Myocyte (in vitro differentiated cells): ENCODE results near the gene LCK. TPM values are rescaled to one million over a fixed set of nuclear protein-coding genes. Genes with fewer than 3 reads are reported as not detected.
A peak's percentile ranks its signal among the peaks of the same experiment; 100 is the strongest.

Experiments used
- DNase-seq: peaks from one replicate; pipeline ENCODE4 v3.0.0-alpha.2; 2012; ENCODE audit warnings: low read depth
- total RNA-seq: library from RNA; depleted of rRNA; stranded (reverse); fragments of >200 nt; gene quantifications from 2 replicates; pipeline ENCODE4 v1.2.3, GENCODE V29; 2014

LCK gene
- total RNA-seq, 1 donor from 2014 or later: not detected

GRCh38 chr1:32318127-32318869 is 67.2 kb downstream of the LCK start:
- no peak for DNase-seq

- no peak for DNase-seq
These were observed 70.7 kb downstream of the LCK start for GRCh38 chr1:32321712-32322291.

- no peak for DNase-seq
These were observed 76.1 kb downstream of the LCK start for GRCh38 chr1:32327204-32327603.

GRCh38 chr1:32329931-32330466 is 78.9 kb downstream of the LCK start:
- no peak for DNase-seq

- DNase-seq: no peak
These were observed 79.6 kb downstream of the LCK start for GRCh38 chr1:32330558-32331151.

- DNase-seq: no peak
These were observed 80.5 kb downstream of the LCK start for GRCh38 chr1:32331549-32331948.

GRCh38 chr1:32332290-32333079 is 81.4 kb downstream of the LCK start:
- no peak for DNase-seq

GRCh38 chr1:32333251-32333963 is 82.3 kb downstream of the LCK start:
- DNase-seq: no peak

- DNase-seq: no peak
These were observed 83.3 kb downstream of the LCK start for GRCh38 chr1:32334274-32334861.

GRCh38 chr1:32334864-32335534 is 83.9 kb downstream of the LCK start:
- peak; percentile 57 for DNase-seq

- DNase-seq: no peak
These were observed 84.4 kb downstream of the LCK start for GRCh38 chr1:32335535-32335789.

Other genes with a start within 250 kb of the LCK start
- 44.3 and 45.2 TPM in 2 replicates for gene KHDRBS1, start 237.4 kb upstream of the LCK start, total RNA-seq
- gene TMEM39B, start 178.3 kb upstream of the LCK start, total RNA-seq: 4.9 and 5.6 TPM in 2 replicates
- gene KPNA6, start 143.2 kb upstream of the LCK start, total RNA-seq: 59.3 and 60.6 TPM in 2 replicates
- 44.2 and 44.4 TPM in 2 replicates for gene TXLNA, start 71.6 kb upstream of the LCK start, total RNA-seq
- gene CCDC28B, start 50.7 kb upstream of the LCK start, total RNA-seq: 65.3 and 89.7 TPM in 2 replicates
- gene IQCC, start 45.6 kb upstream of the LCK start, total RNA-seq: 2.0 and 2.3 TPM in 2 replicates
- gene DCDC2B, start 42.2 kb upstream of the LCK start, total RNA-seq: 0.11 TPM in 1 of 2 replicates, not detected in the other
- gene TMEM234, start 28.9 kb upstream of the LCK start, total RNA-seq: 10.1 and 11.6 TPM in 2 replicates
- gene EIF3I, start 28.9 kb upstream of the LCK start, total RNA-seq: 222 and 238 TPM in 2 replicates
- 0.53 TPM in 1 of 2 replicates, not detected in the other for gene FAM167B, start 4.0 kb upstream of the LCK start, total RNA-seq
- 21.0 and 21.4 TPM in 2 replicates for gene HDAC1, start 40.8 kb downstream of the LCK start, total RNA-seq
- gene MARCKSL1, start 85.0 kb downstream of the LCK start, total RNA-seq: 65.5 and 94.0 TPM in 2 replicates
- 4.4 and 5.2 TPM in 2 replicates for gene FAM229A, start 111.2 kb downstream of the LCK start, total RNA-seq
- gene TSSK3, start 111.3 kb downstream of the LCK start, total RNA-seq: 0.88 and 1.0 TPM in 2 replicates
- 62.8 and 63.2 TPM in 2 replicates for gene BSDC1, start 143.2 kb downstream of the LCK start, total RNA-seq
- gene ZBTB8B, start 213.8 kb downstream of the LCK start, total RNA-seq: 0.03 and 0.16 TPM in 2 replicates